ENCODE results near the gene DHRS2.

DNA sequence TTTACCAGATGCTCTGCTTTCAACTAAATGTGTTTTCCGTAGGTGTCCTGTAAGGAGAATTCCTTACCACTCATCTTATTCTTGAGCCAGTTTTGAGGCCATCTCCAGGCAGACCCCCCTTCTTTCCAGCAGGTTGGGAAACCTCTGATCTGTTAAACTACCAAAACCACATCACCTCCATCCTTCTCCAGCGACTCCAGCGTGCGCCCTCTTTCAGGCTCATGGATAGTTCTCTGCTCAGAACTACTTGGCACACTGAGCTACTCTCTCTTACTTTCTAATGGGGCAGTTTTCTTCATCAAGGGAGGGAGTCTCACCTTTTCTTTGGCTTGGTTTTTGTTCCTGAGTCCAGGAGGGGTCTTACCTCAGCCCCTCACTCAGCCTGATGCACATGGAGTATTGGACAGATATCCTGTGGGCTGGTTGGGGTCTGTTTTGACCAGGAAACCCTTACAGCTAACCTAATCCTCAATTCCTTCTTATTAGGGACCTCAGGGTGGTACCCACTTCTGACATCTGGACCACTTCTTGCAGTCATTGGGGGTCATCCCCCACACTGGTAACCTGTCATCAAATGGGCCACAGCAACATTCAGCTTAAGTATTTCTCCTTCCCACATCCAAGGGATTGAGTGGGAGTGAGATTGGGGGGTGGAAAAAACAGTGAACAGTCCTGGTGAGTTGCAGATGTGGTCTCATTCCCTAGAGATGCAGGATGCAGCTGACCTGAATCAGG, 5.2 kb downstream of the DHRS2 start:
- no peak for TF ChIP-seq CTCF (IDR thresholded peaks at IDR 0.05)
- no peak for TF ChIP-seq POLR2A (IDR thresholded peaks at IDR 0.05; ENCODE audit: low read depth)
